HG03521 (cell line): ENCODE data around the gene EFNA1.

Experiments used
- ATAC-seq: cut with Tn5 transposase; IDR thresholded peaks from one replicate; pipeline ENCODE4 v1.9.1; 2021; ENCODE audit warnings: mild to moderate bottlenecking, moderate library complexity; ENCODE audit not compliant: unreplicated experiment

Gene EFNA1

GRCh38 chr1:155123801-155124200 is 3.9 kb upstream of the EFNA1 start:
- ATAC-seq, result no peak

- no peak for ATAC-seq
Observed at GRCh38 chr1:155124503-155125463, 2.9 kb upstream of the EFNA1 start.

- no peak for ATAC-seq
Observed at GRCh38 chr1:155125511-155125945, 2.1 kb upstream of the EFNA1 start.

DNA sequence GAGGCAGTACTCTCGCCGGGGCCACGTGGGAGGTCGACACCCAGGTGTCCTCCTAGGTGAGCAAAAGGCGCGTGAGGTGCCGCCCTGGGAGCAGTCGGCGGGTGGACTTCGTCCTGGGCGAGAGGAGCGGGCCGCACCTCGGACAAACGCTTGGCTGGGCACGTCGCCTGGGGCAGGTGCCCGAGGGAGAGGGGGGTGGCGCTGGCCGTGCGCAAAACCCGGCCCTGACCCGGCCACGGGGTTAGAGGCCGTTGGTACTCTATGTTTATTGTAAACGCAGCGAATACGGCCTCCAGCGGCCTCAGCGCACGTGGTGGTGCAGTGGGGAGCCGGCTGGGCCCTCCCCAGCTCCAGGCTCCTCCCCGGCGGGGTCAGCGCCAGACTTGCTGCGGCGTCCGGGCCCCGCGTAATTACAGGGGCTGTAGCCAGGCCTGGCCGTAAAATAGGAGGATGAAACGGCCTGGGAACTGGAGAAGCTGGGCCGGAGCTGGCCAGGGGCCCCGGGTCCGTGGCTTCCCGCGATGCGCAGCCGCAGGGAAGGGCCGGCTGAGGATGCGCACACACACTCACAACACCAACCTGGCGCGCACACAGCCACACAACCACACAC is 1.6 kb upstream of the EFNA1 start:
- ATAC-seq, result no peak

- no peak for ATAC-seq
Observed at GRCh38 chr1:155126556-155127104, 1.0 kb upstream of the EFNA1 start.

GRCh38 chr1:155127967-155128754 is 485 bp downstream of the EFNA1 start:
- no peak for ATAC-seq

GRCh38 chr1:155128755-155129473 is 1.2 kb downstream of the EFNA1 start:
- no peak for ATAC-seq

- ATAC-seq, result no peak
Observed at GRCh38 chr1:155130272-155131006, 2.8 kb downstream of the EFNA1 start.

GRCh38 chr1:155131285-155131684 is 3.6 kb downstream of the EFNA1 start:
- no peak for ATAC-seq

DNA sequence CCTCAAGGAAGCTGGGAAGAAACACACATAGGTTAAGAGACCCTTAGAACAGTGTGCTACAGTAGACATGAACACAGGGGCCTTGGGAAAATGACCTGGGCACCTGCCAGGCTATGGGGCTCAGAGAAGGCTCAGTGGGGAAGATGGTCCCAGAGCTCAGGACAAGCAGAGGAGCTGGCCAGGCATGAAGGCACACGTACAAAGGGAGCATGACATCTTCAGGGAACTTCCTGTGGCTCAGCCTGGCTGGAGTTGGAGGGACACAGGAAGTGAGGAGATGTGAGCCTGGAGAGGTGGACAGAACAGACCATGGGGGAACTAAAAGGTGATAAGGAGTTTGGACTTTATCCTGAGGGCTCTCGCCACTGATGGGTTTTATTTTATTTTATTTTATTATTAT is 4.2 kb downstream of the EFNA1 start:
- no peak for ATAC-seq

GRCh38 chr1:155133799-155134281 is 6.2 kb downstream of the EFNA1 start:
- ATAC-seq, result no peak

DNA sequence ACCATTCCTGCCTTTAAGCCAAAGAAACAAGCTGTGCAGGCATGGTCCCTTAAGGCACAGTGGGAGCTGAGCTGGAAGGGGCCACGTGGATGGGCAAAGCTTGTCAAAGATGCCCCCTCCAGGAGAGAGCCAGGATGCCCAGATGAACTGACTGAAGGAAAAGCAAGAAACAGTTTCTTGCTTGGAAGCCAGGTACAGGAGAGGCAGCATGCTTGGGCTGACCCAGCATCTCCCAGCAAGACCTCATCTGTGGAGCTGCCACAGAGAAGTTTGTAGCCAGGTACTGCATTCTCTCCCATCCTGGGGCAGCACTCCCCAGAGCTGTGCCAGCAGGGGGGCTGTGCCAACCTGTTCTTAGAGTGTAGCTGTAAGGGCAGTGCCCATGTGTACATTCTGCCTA is 6.6 kb downstream of the EFNA1 start:
- no peak for ATAC-seq

GRCh38 chr1:155134880-155135414 is 7.3 kb downstream of the EFNA1 start:
- no peak for ATAC-seq

DNA sequence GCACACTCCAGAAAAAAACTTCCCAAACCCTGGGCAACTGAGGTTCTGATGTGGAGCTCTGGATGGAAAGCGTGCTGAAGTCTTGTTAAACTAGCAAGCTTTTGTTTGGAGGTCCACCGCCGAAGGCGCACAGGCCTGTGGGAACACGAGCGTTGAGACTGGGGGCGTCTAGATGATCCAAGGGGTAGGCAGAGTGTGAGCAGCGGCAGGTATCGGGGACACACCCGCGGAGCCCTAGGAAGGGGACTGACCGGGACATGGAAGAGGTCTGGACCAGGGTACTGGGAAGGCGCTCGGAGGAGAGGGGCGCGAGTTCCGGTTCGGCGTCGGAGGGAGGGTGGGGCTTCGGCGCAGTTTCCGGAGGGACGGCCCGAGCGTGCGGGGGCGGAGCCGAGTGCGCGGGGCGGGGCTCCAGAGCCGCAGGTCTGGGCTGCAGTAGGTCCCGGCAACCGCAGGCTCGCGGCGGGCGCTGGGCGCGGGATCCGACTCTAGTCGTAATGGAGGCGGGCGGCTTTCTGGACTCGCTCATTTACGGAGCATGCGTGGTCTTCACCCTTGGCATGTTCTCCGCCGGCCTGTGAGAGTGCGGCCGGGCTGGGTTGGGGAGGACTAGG is 7.8 kb downstream of the EFNA1 start, which contains the start of gene SLC50A1:
SLC50A1 (plus strand) TSS at position 438 of the 614 bp plus-strand sequence; CDS start at position 498, 60 bp downstream.
- peak; percentile 74 for ATAC-seq

DNA sequence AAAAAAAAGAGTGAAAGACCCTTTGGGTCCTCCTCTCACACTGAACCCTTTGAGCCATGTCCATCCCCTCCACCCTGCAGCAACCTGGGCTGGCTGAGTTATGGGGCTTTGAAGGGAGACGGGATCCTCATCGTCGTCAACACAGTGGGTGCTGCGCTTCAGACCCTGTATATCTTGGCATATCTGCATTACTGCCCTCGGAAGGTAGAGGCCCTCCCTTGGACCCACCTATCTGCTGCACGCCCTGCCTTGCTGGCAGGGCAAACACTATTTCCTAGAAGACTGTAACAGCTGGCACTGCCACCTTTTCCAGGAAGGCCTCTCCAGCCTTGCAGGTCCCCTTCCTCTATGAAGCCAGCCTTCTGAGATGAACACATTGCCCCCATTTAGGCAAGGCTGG is 9.1 kb downstream of the EFNA1 start:
- no peak for ATAC-seq

DNA sequence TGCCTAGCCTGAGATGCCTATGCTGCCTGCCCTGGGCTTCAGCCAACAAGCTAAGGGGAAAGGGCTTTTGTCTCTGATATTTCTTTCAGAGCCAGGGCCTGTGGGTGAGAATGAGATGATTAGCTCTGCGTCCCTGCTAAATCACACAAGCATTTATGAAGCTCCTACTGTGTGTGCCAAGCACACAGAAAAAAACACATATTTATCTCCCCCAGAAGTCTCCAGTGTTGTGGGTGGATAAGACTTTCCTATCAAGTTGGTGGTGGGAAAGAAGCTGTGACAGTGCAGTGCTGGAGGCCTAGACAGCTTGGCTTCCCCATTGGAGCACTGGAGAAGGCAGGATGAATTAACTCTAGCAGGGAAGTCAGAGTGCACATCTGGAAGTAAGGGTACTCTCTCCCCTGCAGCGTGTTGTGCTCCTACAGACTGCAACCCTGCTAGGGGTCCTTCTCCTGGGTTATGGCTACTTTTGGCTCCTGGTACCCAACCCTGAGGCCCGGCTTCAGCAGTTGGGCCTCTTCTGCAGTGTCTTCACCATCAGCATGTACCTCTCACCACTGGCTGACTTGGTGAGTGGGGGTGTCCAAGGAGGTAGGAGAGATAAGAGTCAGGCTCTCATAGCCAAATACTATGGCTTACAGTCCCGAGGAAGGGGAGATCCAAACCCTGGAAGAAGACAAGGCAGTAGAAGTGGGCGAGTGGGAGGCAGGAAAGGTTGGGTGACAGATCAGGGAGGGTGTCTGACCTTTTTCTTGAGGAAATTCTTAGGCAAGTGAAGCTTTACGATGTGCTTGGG is 9.7 kb downstream of the EFNA1 start:
- ATAC-seq, result no peak

- ATAC-seq, result peak; percentile 68
Observed at GRCh38 chr1:155139895-155140629, 12.4 kb downstream of the EFNA1 start, which contains the start of gene DPM3. Gene DPM3, minus strand, starts transcription at chr1:155140531. Its CDS starts 291 bp downstream, at chr1:155140240.
